Endothelial cell (in vitro differentiated cells): ENCODE results near the gene SLC52A3. TPM values are rescaled to one million over a fixed set of nuclear protein-coding genes. Genes with fewer than 3 reads are reported as not detected.

ENCODE experiments used
- total RNA-seq: library from RNA; stranded (reverse); fragmentation: NEBNext Ultra II Directional; extraction: Animal tissue kit (Norgen Biotek cat#: 25700); gene quantifications from one replicate; pipeline ENCODE4 v1.2.1, GENCODE V29; 2021; ENCODE audit not compliant: unreplicated experiment

Gene SLC52A3
- total RNA-seq, 1 donor from 2014 or later: 2.9 TPM

Other genes starting within 250 kb of the SLC52A3 start
- gene CSNK2A1, start 224.7 kb downstream of the SLC52A3 start, total RNA-seq: 128 TPM
- gene TCF15, start 158.2 kb downstream of the SLC52A3 start, total RNA-seq: 6.6 TPM
- 4.1 TPM for gene SRXN1, start 115.3 kb downstream of the SLC52A3 start, total RNA-seq
- gene SCRT2, start 92.7 kb downstream of the SLC52A3 start, total RNA-seq: not detected
- 7.2 TPM for gene FAM110A, start 65.2 kb upstream of the SLC52A3 start, total RNA-seq
- 0.51 TPM for gene ANGPT4, start 147.8 kb upstream of the SLC52A3 start, total RNA-seq
- gene RSPO4, start 233.8 kb upstream of the SLC52A3 start, total RNA-seq: 0.95 TPM